H9 (cell line): ENCODE results near the gene C10orf95. TPM values are rescaled to one million over a fixed set of nuclear protein-coding genes. Genes with fewer than 3 reads are reported as not detected.
A peak's percentile ranks its signal among the peaks of the same experiment; 100 is the strongest.

Source experiments
- DNase-seq: peaks from one replicate; pipeline ENCODE4 v3.0.0-alpha.2; 2017
- H2AFZ ChIP-seq: one replicate; pipeline ENCODE4 v1.6.1; 2013; ENCODE audit warnings: mild to moderate bottlenecking, low read length, control low read depth, moderate library complexity
- H2AK5ac ChIP-seq: 2 replicates; pipeline ENCODE4 v1.6.1; 2013; ENCODE audit warnings: low read length, control low read depth, mixed read lengths; ENCODE audit not compliant: insufficient read length
- H2BK120ac ChIP-seq: one replicate; pipeline ENCODE4 v1.6.1; 2013; ENCODE audit warnings: low read depth, mild to moderate bottlenecking, low read length, control low read depth, inconsistent platforms; ENCODE audit not compliant: poor library complexity, severe bottlenecking
- H2BK12ac ChIP-seq: 2 replicates; pipeline ENCODE4 v1.6.1; 2013; ENCODE audit warnings: low read length, control low read depth, mixed read lengths, low read depth; ENCODE audit not compliant: insufficient read length
- H2BK15ac ChIP-seq: 2 replicates; pipeline ENCODE4 v1.6.1; 2013; ENCODE audit warnings: low read depth, low read length, control low read depth
- H2BK20ac ChIP-seq: one replicate; pipeline ENCODE4 v1.6.1; 2013; ENCODE audit warnings: low read depth, mild to moderate bottlenecking, low read length, control low read depth, inconsistent platforms; ENCODE audit not compliant: poor library complexity, severe bottlenecking
- H2BK5ac ChIP-seq: 2 replicates; pipeline ENCODE4 v1.6.1; 2013; ENCODE audit warnings: low read length, control low read depth, mixed read lengths; ENCODE audit not compliant: insufficient read length
- H3K14ac ChIP-seq: 2 replicates; pipeline ENCODE4 v1.6.1; 2013; ENCODE audit warnings: low read length, control low read depth; ENCODE audit not compliant: insufficient read depth
- H3K18ac ChIP-seq: 2 replicates; pipeline ENCODE4 v1.6.1; 2013; ENCODE audit warnings: low read depth, mild to moderate bottlenecking, mixed read lengths, low read length, control low read depth; ENCODE audit not compliant: insufficient read length
- H3K23ac ChIP-seq: 2 replicates; pipeline ENCODE4 v1.6.1; 2013; ENCODE audit warnings: low read length, control low read depth, mixed read lengths, low read depth; ENCODE audit not compliant: insufficient read length
- H3K23me2 ChIP-seq: 2 replicates; pipeline ENCODE4 v1.6.1; 2013; ENCODE audit warnings: low read depth, mild to moderate bottlenecking, mixed read lengths, low read length, control low read depth; ENCODE audit not compliant: insufficient read length, poor library complexity, severe bottlenecking
- H3K27ac ChIP-seq: 2 replicates; pipeline ENCODE4 v1.5.1; 2013; ENCODE audit warnings: low read length, control low read depth, mixed read lengths, low read depth; ENCODE audit not compliant: insufficient read length
- H3K27me3 ChIP-seq: 2 replicates; pipeline ENCODE4 v1.6.1; 2013; ENCODE audit warnings: low read length, control low read depth, inconsistent platforms; ENCODE audit not compliant: insufficient read depth
- H3K4ac ChIP-seq: 2 replicates; pipeline ENCODE4 v1.6.1; 2013; ENCODE audit warnings: low read depth, mild to moderate bottlenecking, control low read depth, inconsistent platforms, low read length, moderate library complexity
- H3K4me1 ChIP-seq: 2 replicates; pipeline ENCODE4 v1.6.1; 2013; ENCODE audit warnings: low read length, control low read depth, inconsistent platforms; ENCODE audit not compliant: insufficient read depth
- H3K4me2 ChIP-seq: 2 replicates; pipeline ENCODE4 v1.6.1; 2013; ENCODE audit warnings: low read length, control low read depth, mixed read lengths; ENCODE audit not compliant: insufficient read length, insufficient read depth
- H3K56ac ChIP-seq: 2 replicates; pipeline ENCODE4 v1.6.1; 2013; ENCODE audit warnings: low read depth, mild to moderate bottlenecking, mixed read lengths, low read length, control low read depth; ENCODE audit not compliant: insufficient read length
- H3K79me1 ChIP-seq: 2 replicates; pipeline ENCODE4 v1.6.1; 2013; ENCODE audit warnings: low read depth, mild to moderate bottlenecking, moderate library complexity, low read length, control low read depth, inconsistent platforms; ENCODE audit not compliant: insufficient read depth, poor library complexity, severe bottlenecking
- H3K79me2 ChIP-seq: 2 replicates; pipeline ENCODE4 v1.6.1; 2013; ENCODE audit warnings: low read length, control low read depth, inconsistent platforms; ENCODE audit not compliant: insufficient read depth
- H3K9ac ChIP-seq: 2 replicates; pipeline ENCODE4 v1.6.1; 2013; ENCODE audit warnings: low read length, control low read depth, mixed read lengths; ENCODE audit not compliant: insufficient read length; ENCODE audit errors: extremely low read depth
- H3K9me3 ChIP-seq: one replicate; pipeline ENCODE4 v1.6.1; 2013; ENCODE audit warnings: low read depth, low read length, inconsistent platforms; ENCODE audit not compliant: control insufficient read depth
- H3T11ph ChIP-seq: one replicate; pipeline ENCODE4 v1.6.1; 2013; ENCODE audit warnings: mild to moderate bottlenecking, low read length, control low read depth, inconsistent platforms
- H4K20me1 ChIP-seq: one replicate; pipeline ENCODE4 v1.6.1; 2013; ENCODE audit not compliant: control insufficient read depth, insufficient read length, insufficient read depth
- H4K5ac ChIP-seq: 2 replicates; pipeline ENCODE4 v1.6.1; 2013; ENCODE audit warnings: low read depth, mild to moderate bottlenecking, mixed read lengths, low read length, control low read depth; ENCODE audit not compliant: insufficient read length
- H4K8ac ChIP-seq: replicated peaks from 2 replicates; pipeline ENCODE4 v1.6.1; 2013; ENCODE audit warnings: low read length, control low read depth, mixed read lengths, low read depth; ENCODE audit not compliant: insufficient read length
- H4K91ac ChIP-seq: 2 replicates; pipeline ENCODE4 v1.6.1; 2013; ENCODE audit warnings: low read depth, mild to moderate bottlenecking, moderate library complexity, mixed read lengths, low read length, control low read depth; ENCODE audit not compliant: insufficient read length
- H3K27ac Mint-ChIP-seq, 3 experiments: 2 replicates in 2 of 3; 3 replicates in 1 of 3; pipeline ENCODE4 v1.8.0; 2020 to 2021; ENCODE audit warnings: mixed read lengths in 3 of 3, mild to moderate bottlenecking in 1 of 3, moderate library complexity in 1 of 3
- H3K27me3 Mint-ChIP-seq: 2 replicates; pipeline ENCODE4 v1.8.0; 2021; ENCODE audit warnings: low read depth, mild to moderate bottlenecking, moderate library complexity, mixed read lengths
- H3K36me3 Mint-ChIP-seq, 3 experiments: 2 replicates in 2 of 3; 3 replicates in 1 of 3; pipeline ENCODE4 v1.8.0; 2020 to 2021; ENCODE audit warnings: low read depth in 3 of 3, mixed read lengths in 3 of 3; ENCODE audit not compliant: insufficient read depth in 1 of 3
- H3K4me1 Mint-ChIP-seq, 2 experiments: 2 replicates each; pipeline ENCODE4 v1.8.0; 2020; ENCODE audit warnings: mixed read lengths in 2 of 2
- H3K4me3 Mint-ChIP-seq, 2 experiments: 2 replicates in 1 of 2; 3 replicates in 1 of 2; pipeline ENCODE4 v1.8.0; 2020 to 2021; ENCODE audit warnings: mild to moderate bottlenecking in 2 of 2, mixed read lengths in 2 of 2, moderate library complexity in 1 of 2
- H3K9me3 Mint-ChIP-seq, 2 experiments: 2 replicates in 1 of 2; 3 replicates in 1 of 2; pipeline ENCODE4 v1.8.0; 2020; ENCODE audit warnings: mild to moderate bottlenecking in 2 of 2, mixed read lengths in 2 of 2, moderate library complexity in 1 of 2
- WGBS: extraction: QIAGEN DNeasy Blood & Tissue Kit; methylation state at CpG from one replicate; pipeline ENCODE4 v1.1.7; 2013; ENCODE audit warnings: missing lambda C conversion rate, low lambda C conversion rate, mixed read lengths; ENCODE audit not compliant: insufficient read length; ENCODE audit errors: extremely low coverage; 5-methylcytosine and 5-hydroxymethylcytosine counted together
- total RNA-seq: library from RNA; stranded (reverse); gene quantifications from 2 replicates; pipeline ENCODE4 v1.2.1, GENCODE V29; 2021
- TF ChIP-seq, protein P1 (sequence below): fragments of 200-600 bp; sonication (generic); conservative IDR thresholded peaks from 3 replicates; pipeline ENCODE4 v1.8.0; 2021; ENCODE audit warnings: antibody characterized with exemption, mild to moderate bottlenecking

The C10orf95 gene
- total RNA-seq, 1 experiment from 2014 or later, result not detected

DNA sequence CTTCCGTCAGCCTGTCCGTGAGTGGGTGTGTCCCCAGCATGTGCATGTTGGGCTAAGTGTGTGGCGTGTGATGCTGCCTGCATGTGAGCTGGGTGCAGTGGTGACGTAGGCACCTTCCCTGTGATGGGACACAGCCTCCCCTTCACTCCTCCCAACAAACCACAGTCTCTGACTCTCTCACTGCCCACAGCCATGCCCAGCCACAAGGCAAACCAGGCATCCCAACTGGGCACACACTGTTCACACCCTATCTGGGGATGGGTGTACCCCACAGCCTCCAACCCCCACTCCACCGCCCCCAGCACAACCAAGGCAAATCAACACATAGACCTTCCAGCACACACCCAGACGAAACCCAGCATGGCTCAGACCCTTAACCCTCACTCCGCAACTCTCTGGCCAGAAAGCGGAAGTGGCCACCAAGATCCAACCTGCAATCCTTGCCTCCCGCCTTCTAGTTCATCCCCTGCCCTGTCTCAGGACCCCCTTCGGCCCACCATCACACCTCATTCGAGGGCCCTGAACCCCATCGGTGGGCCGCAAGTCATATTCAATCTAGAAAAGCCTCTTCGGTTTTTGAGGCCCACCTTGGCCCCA, 43.1 kb downstream of the C10orf95 start:
- Histone ChIP-seq H4K91ac (no peak overlapping the region), H3K4ac (no peak overlapping the region), H2BK20ac (no peak overlapping the region), H4K8ac (no peak overlapping the region), H3K9ac (no peak overlapping the region), H3K27me3 (peaks cover 27% of the 10 kb centered on the region; the same call in 1 of the 2 replicates), H4K5ac (no peak overlapping the region), H3K79me2 (no peaks in the 10 kb centered on the region), H3K18ac (no peak overlapping the region), H3T11ph (no peak overlapping the region), H3K27ac (no peak overlapping the region), H2BK12ac (no peak overlapping the region), H4K20me1 (peaks cover 2% of the 10 kb centered on the region), H3K4me2 (peak overlapping the region; percentile 22), H3K9me3 (no peaks in the 10 kb centered on the region), H3K79me1 (no peaks in the 10 kb centered on the region), H3K23ac (no peak overlapping the region), H3K4me1 (peaks cover 3% of the 10 kb centered on the region; the same call in 1 of the 2 replicates), H2BK15ac (no peak overlapping the region), H3K14ac (no peak overlapping the region), H2AFZ (no peak overlapping the region), H3K23me2 (peaks cover 3% of the 10 kb centered on the region), H2BK5ac (no peak overlapping the region), H2AK5ac (no peak overlapping the region), H3K56ac (no peak overlapping the region), H2BK120ac (no peak overlapping the region)
- peaks cover 0 to 2% (median 2%) of the 10 kb centered on the region in 3 experiments; a peak in 2 of 7 replicates for H3K36me3 Mint-ChIP-seq
- TF ChIP-seq, protein P1, sequence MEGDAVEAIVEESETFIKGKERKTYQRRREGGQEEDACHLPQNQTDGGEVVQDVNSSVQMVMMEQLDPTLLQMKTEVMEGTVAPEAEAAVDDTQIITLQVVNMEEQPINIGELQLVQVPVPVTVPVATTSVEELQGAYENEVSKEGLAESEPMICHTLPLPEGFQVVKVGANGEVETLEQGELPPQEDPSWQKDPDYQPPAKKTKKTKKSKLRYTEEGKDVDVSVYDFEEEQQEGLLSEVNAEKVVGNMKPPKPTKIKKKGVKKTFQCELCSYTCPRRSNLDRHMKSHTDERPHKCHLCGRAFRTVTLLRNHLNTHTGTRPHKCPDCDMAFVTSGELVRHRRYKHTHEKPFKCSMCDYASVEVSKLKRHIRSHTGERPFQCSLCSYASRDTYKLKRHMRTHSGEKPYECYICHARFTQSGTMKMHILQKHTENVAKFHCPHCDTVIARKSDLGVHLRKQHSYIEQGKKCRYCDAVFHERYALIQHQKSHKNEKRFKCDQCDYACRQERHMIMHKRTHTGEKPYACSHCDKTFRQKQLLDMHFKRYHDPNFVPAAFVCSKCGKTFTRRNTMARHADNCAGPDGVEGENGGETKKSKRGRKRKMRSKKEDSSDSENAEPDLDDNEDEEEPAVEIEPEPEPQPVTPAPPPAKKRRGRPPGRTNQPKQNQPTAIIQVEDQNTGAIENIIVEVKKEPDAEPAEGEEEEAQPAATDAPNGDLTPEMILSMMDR, result no peak
- DNase-seq, result no peak
- WGBS, result no CpG with 5 or more reads among the region's 14 CpGs
- H3K4me3 Mint-ChIP-seq, result peak overlapping the region; percentile 45 to 72
- H3K9me3 Mint-ChIP-seq, result peaks cover 0 to 4% of the 10 kb centered on the region in 2 experiments; a peak in 1 of 5 replicates
- peaks cover 81% of the 10 kb centered on the region for H3K27me3 Mint-ChIP-seq
- peaks cover 23 to 32% of the 10 kb centered on the region in 2 experiments for H3K4me1 Mint-ChIP-seq
- H3K27ac Mint-ChIP-seq, result no peak overlapping the region
